IMR-90 (cell line): ENCODE data around the gene ADCY2.

Experiments
- BHLHE40 ChIP-seq: fragments of 150-350 bp; IDR thresholded peaks from 2 replicates; pipeline ENCODE4 v1.6.1; 2016; ENCODE audit warnings: mild to moderate bottlenecking, low read depth, low read length
- CEBPB ChIP-seq: IDR thresholded peaks from 2 replicates; pipeline ENCODE4 v1.6.1; 2012; ENCODE audit warnings: low read depth, low read length, improper control_type of control experiment
- MAZ ChIP-seq: IDR thresholded peaks from 2 replicates; pipeline ENCODE4 v1.6.1; 2012; ENCODE audit warnings: low read depth, mild to moderate bottlenecking, low read length, improper control_type of control experiment, moderate library complexity, borderline replicate concordance
- NFE2L2 ChIP-seq: fragments of 150-350 bp; IDR thresholded peaks from 2 replicates; pipeline ENCODE4 v1.6.1; 2016; ENCODE audit warnings: low read depth, mild to moderate bottlenecking, low read length
- POLR2A ChIP-seq: IDR thresholded peaks from 2 replicates; pipeline ENCODE4 v1.6.1; 2012; ENCODE audit warnings: mild to moderate bottlenecking, low read depth, low read length
- RFX5 ChIP-seq: IDR thresholded peaks from 2 replicates; pipeline ENCODE4 v1.8.0; 2012; ENCODE audit warnings: low read depth, mild to moderate bottlenecking, low read length, moderate library complexity
- USF2 ChIP-seq: fragments of 150-350 bp; IDR thresholded peaks from 2 replicates; pipeline ENCODE4 v1.6.1; 2017; ENCODE audit warnings: mild to moderate bottlenecking, antibody characterized with exemption, low read length, low read depth
- TF ChIP-seq, protein P1 (sequence below): conservative IDR thresholded peaks from 2 replicates; pipeline ENCODE4 v1.5.1; 2012; ENCODE audit warnings: mild to moderate bottlenecking, low read depth, low read length, improper control_type of control experiment
- TF ChIP-seq, protein P2 (sequence below): fragments of 150-350 bp; IDR thresholded peaks from 2 replicates; pipeline ENCODE4 v1.6.1; 2016; ENCODE audit warnings: low read depth, mild to moderate bottlenecking, low read length, moderate library complexity, borderline replicate concordance

GRCh38 chr5:7813576-7813975 is 417.6 kb downstream of the ADCY2 start:
- no peak for TF ChIP-seq POLR2A
- TF ChIP-seq, protein P1, sequence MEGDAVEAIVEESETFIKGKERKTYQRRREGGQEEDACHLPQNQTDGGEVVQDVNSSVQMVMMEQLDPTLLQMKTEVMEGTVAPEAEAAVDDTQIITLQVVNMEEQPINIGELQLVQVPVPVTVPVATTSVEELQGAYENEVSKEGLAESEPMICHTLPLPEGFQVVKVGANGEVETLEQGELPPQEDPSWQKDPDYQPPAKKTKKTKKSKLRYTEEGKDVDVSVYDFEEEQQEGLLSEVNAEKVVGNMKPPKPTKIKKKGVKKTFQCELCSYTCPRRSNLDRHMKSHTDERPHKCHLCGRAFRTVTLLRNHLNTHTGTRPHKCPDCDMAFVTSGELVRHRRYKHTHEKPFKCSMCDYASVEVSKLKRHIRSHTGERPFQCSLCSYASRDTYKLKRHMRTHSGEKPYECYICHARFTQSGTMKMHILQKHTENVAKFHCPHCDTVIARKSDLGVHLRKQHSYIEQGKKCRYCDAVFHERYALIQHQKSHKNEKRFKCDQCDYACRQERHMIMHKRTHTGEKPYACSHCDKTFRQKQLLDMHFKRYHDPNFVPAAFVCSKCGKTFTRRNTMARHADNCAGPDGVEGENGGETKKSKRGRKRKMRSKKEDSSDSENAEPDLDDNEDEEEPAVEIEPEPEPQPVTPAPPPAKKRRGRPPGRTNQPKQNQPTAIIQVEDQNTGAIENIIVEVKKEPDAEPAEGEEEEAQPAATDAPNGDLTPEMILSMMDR: no peak
- no peak for TF ChIP-seq CEBPB
- no peak for TF ChIP-seq BHLHE40
- no peak for TF ChIP-seq NFE2L2
- no peak for TF ChIP-seq RFX5
- no peak for TF ChIP-seq MAZ
- TF ChIP-seq, protein P2, sequence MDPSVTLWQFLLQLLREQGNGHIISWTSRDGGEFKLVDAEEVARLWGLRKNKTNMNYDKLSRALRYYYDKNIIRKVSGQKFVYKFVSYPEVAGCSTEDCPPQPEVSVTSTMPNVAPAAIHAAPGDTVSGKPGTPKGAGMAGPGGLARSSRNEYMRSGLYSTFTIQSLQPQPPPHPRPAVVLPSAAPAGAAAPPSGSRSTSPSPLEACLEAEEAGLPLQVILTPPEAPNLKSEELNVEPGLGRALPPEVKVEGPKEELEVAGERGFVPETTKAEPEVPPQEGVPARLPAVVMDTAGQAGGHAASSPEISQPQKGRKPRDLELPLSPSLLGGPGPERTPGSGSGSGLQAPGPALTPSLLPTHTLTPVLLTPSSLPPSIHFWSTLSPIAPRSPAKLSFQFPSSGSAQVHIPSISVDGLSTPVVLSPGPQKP: no peak
- TF ChIP-seq USF2: no peak
